Breast epithelium (tissue), 3 donors: ENCODE results near the gene SLC22A14.

Source experiments
- CTCF ChIP-seq, 3 donors: fragments of 450-650 bp; IDR thresholded peaks; one replicate each; pipeline ENCODE4 v1.5.1; 2016 to 2017; ENCODE audit warnings: antibody characterized with exemption in 3 of 3, mild to moderate bottlenecking in 3 of 3, moderate library complexity in 3 of 3
- POLR2AphosphoS5 ChIP-seq, 3 donors: sonication (generic); formaldehyde crosslinking; IDR thresholded peaks; one replicate each; pipeline ENCODE4 v1.6.1; 2017; ENCODE audit warnings: antibody characterized with exemption in 3 of 3

GRCh38 chr3:38349684-38350359 is 67.7 kb downstream of the SLC22A14 start:
- TF ChIP-seq CTCF (IDR thresholded peaks at IDR 0.05) (no peak), POLR2AphosphoS5 (IDR thresholded peaks at IDR 0.05) (no peak)
